HepG2 (cell line): ENCODE data around the gene MAGEA4. TPM values are rescaled to one million over a fixed set of nuclear protein-coding genes. Genes with fewer than 3 reads are reported as not detected.

Experiments used
- ATAC-seq: fragments of 200-7000 bp; cut with Tn5 transposase; 3 replicates; pipeline ENCODE4 v1.9.1; 2020; ENCODE audit warnings: mild to moderate bottlenecking, moderate library complexity
- BruUV-seq: library from RNA; stranded (reverse); fragments of 400-500 nt; replicated peaks from 2 replicates; lab custom pipeline; 2021; lab: Mats Ljungman, UMichigan
- CTCF ChIA-PET: fragments of 300-600 bp; formaldehyde crosslinking; extraction: SDS; loops from one replicate; lab custom pipeline; 2021; ENCODE audit warnings: low total read pairs, inconsistent platforms, low intra/inter-chr PET ratio; lab: Yijun Ruan, JAX
- POLR2A ChIA-PET: fragments of 350-600 bp; sonication (Branson Sonifier 250); formaldehyde crosslinking; loops from one replicate; lab custom pipeline; 2020; ENCODE audit warnings: antibody characterized with exemption, inconsistent platforms; lab: Yijun Ruan, JAX
- DNase-seq: peaks from one replicate; pipeline ENCODE4 v3.0.0-alpha.2; 2015; ENCODE audit warnings: low spot score
- FAIRE-seq: peaks from 3 replicates; lab custom pipeline; 2011; peaks lifted over from hg19 to GRCh38; lab: Jason Lieb, UNC
- H2AFZ ChIP-seq: one replicate; pipeline ENCODE4 v1.6.1; 2011; ENCODE audit warnings: low read length, inconsistent platforms
- H3K27ac ChIP-seq: fragments of 300-600 bp; 3 replicates; pipeline ENCODE4 v1.8.0; 2011; ENCODE audit warnings: mixed run types, mild to moderate bottlenecking, mixed read lengths, low read length, inconsistent platforms; ENCODE audit not compliant: insufficient read depth; ENCODE audit errors: extremely low read length
- H3K27me3 ChIP-seq, 2 experiments: fragments of 200-600 bp in 1 of 2; 2 replicates in 1 of 2; 3 replicates in 1 of 2; pipeline versions ENCODE4 v1.6.0 to v1.8.0; 2011; ENCODE audit warnings: low read length in 2 of 2, mild to moderate bottlenecking in 2 of 2, moderate library complexity in 2 of 2, inconsistent platforms in 1 of 2; ENCODE audit not compliant: insufficient read depth in 2 of 2, control insufficient read depth in 1 of 2
- H3K36me3 ChIP-seq, 2 experiments: fragments of 200-600 bp in 1 of 2; replicated peaks in 1 of 2; 2 replicates in 1 of 2; 3 replicates in 1 of 2; pipeline versions ENCODE4 v1.5.1 to v1.8.0; 2011; ENCODE audit warnings: low read length in 2 of 2, inconsistent platforms in 1 of 2; ENCODE audit not compliant: insufficient read depth in 2 of 2, control insufficient read depth in 1 of 2
- H3K4me1 ChIP-seq: 2 replicates; pipeline ENCODE4 v1.5.1; 2012; ENCODE audit warnings: low read length, inconsistent platforms; ENCODE audit not compliant: insufficient read depth
- H3K4me2 ChIP-seq: 2 replicates; pipeline ENCODE4 v1.6.0; 2011; ENCODE audit warnings: low read depth, low read length, inconsistent platforms
- H3K4me3 ChIP-seq, 3 experiments: fragments of 200-600 bp in 1 of 3; sonication (generic), shearing (Covaris generic) in 1 of 3; replicated peaks in 1 of 3; 2 replicates each; pipeline ENCODE4 v1.5.1; 2011 to 2016; ENCODE audit warnings: low read length in 3 of 3, inconsistent platforms in 2 of 3, low read depth in 2 of 3, mild to moderate bottlenecking in 2 of 3, control low read depth in 1 of 3, mixed read lengths in 1 of 3; ENCODE audit not compliant: insufficient read depth in 1 of 3
- H3K79me2 ChIP-seq: one replicate; pipeline ENCODE4 v1.6.1; 2011; ENCODE audit warnings: low read length, inconsistent platforms; ENCODE audit not compliant: insufficient read depth
- H3K9ac ChIP-seq: 2 replicates; pipeline ENCODE4 v1.6.0; 2011; ENCODE audit warnings: mild to moderate bottlenecking, low read depth, low read length, inconsistent platforms; ENCODE audit not compliant: insufficient read depth
- H3K9me3 ChIP-seq: 2 replicates; pipeline ENCODE4 v1.5.1; 2012; ENCODE audit warnings: mild to moderate bottlenecking, low read length
- H4K20me1 ChIP-seq: 2 replicates; pipeline ENCODE4 v1.6.0; 2011; ENCODE audit warnings: inconsistent platforms, mild to moderate bottlenecking, low read length, moderate library complexity; ENCODE audit not compliant: insufficient read depth
- EEA1 ChIP-seq: sonication (generic); formaldehyde crosslinking; IDR thresholded peaks from 2 replicates; pipeline ENCODE4 v1.5.1; 2020; ENCODE audit warnings: mild to moderate bottlenecking, missing genetic modification reagents, borderline replicate concordance
- EP300 ChIP-seq, 3 experiments: sonication (generic) in 1 of 3; formaldehyde crosslinking in 1 of 3; IDR thresholded peaks; 2 replicates each; pipeline versions ENCODE4 v1.5.1 to v1.6.1; 2011 to 2020; ENCODE audit warnings: low read depth in 2 of 3, low read length in 2 of 3, borderline replicate concordance in 1 of 3, improper control_type of control experiment in 1 of 3, mild to moderate bottlenecking in 1 of 3, missing genetic modification reagents in 1 of 3, moderate library complexity in 1 of 3
- ETV6 ChIP-seq: sonication (generic); formaldehyde crosslinking; conservative IDR thresholded peaks from 2 replicates; pipeline ENCODE4 v1.4.0; 2020; ENCODE audit warnings: missing genetic modification reagents
- MIER2 ChIP-seq: IDR thresholded peaks from 2 replicates; pipeline ENCODE4 v1.6.1; 2016; ENCODE audit warnings: missing biosample characterization, missing genetic modification reagents
- PHF20 ChIP-seq: sonication (generic); formaldehyde crosslinking; IDR thresholded peaks from 2 replicates; pipeline ENCODE4 v1.5.0; 2020; ENCODE audit warnings: mild to moderate bottlenecking, missing genetic modification reagents
- REST ChIP-seq, 2 experiments: IDR thresholded peaks; 2 replicates each; pipeline ENCODE4 v1.6.1; 2011 to 2012; ENCODE audit warnings: low read length in 2 of 2, borderline replicate concordance in 1 of 2, low read depth in 1 of 2, mild to moderate bottlenecking in 1 of 2, moderate library complexity in 1 of 2
- SOX6 ChIP-seq, 2 experiments: fragments of 450-650 bp in 1 of 2; sonication (generic) in 1 of 2; formaldehyde crosslinking in 1 of 2; IDR thresholded peaks; 2 replicates each; pipeline versions ENCODE4 v1.4.0 to v1.6.1; 2017 to 2020; ENCODE audit warnings: antibody characterized with exemption in 1 of 2, mild to moderate bottlenecking in 1 of 2, missing genetic modification reagents in 1 of 2
- TCF7L2 ChIP-seq: IDR thresholded peaks from 2 replicates; pipeline ENCODE4 v1.6.1; 2011; ENCODE audit warnings: mild to moderate bottlenecking, low read depth, low read length, moderate library complexity
- THRA ChIP-seq: sonication (generic); formaldehyde crosslinking; IDR thresholded peaks from 2 replicates; pipeline ENCODE4 v1.4.0; 2020; ENCODE audit warnings: missing genetic modification reagents, borderline replicate concordance
- ZFP36L2 ChIP-seq: sonication (generic); formaldehyde crosslinking; IDR thresholded peaks from 2 replicates; pipeline ENCODE4 v1.4.0; 2020; ENCODE audit warnings: missing genetic modification reagents
- ZNF264 ChIP-seq: sonication (generic); formaldehyde crosslinking; IDR thresholded peaks from 2 replicates; pipeline ENCODE4 v1.4.0; 2020; ENCODE audit warnings: missing genetic modification reagents
- ZNF350 ChIP-seq: sonication (generic); formaldehyde crosslinking; IDR thresholded peaks from 2 replicates; pipeline ENCODE4 v1.4.0; 2020; ENCODE audit warnings: mild to moderate bottlenecking, low read depth, missing genetic modification reagents, borderline replicate concordance
- ZNF652 ChIP-seq: IDR thresholded peaks from 2 replicates; pipeline ENCODE4 v1.6.1; 2016; ENCODE audit warnings: low read depth, borderline replicate concordance
- WGBS: methylation state at CpG from one replicate; pipeline ENCODE4 v1.1.6; 2017; ENCODE audit warnings: low lambda C conversion rate; 5-methylcytosine and 5-hydroxymethylcytosine counted together
- in situ Hi-C: cut with HindIII; loops from 2 replicates; pipeline ENCODE4 v1.10.0; 2017; ENCODE audit warnings: low pct_unique_long_range_greater_than_20kb; ENCODE audit not compliant: extremely low pct_ligation_motif_present
- intact Hi-C: fragments of 100-400 bp; cut with micrococcal nuclease; formaldehyde crosslinking; loops from one replicate; pipeline ENCODE4 v1.10.0; 2022; ENCODE audit not compliant: unreplicated experiment
- polyA plus RNA-seq, 8 experiments: library from polyadenylated mRNA; depleted of rRNA in 3 of 8; stranded (reverse) in 7 of 8; unstranded in 1 of 8; fragments of >200 nt; fragmentation: Illumina TruSeq in 4 of 8; extraction: Trizol in 4 of 8; gene quantifications; 2 replicates each; pipeline versions ENCODE4 v1.2.1 to v1.2.3, GENCODE V29; 2011 to 2016; ENCODE audit warnings: low read depth in 4 of 8, missing spikeins in 1 of 8, mixed read lengths in 1 of 8; ENCODE audit not compliant: insufficient read depth in 1 of 8
- total RNA-seq, 5 experiments: library from RNA; depleted of rRNA; stranded (reverse); fragments of >200 nt; fragmentation: Illumina TruSeq; extraction: Trizol; gene quantifications; 2 replicates each; pipeline ENCODE4 v1.2.3, GENCODE V29; 2016; ENCODE audit warnings: low read depth in 1 of 5

MAGEA4 gene
- total and polyA plus RNA-seq, 2 of the 13 experiments (the other 11 are each of a cell fraction or from before 2014, with no cell fraction given): not detected

- no peak overlapping the region for H3K4me3 ChIP-seq
- ChIA-PET POLR2A (no interaction called here), CTCF (no interaction called here)
- H3K79me2 ChIP-seq: no peaks in the 10 kb centered on the region
- H3K4me2 ChIP-seq: no peak overlapping the region
- H3K27me3 ChIP-seq: no peaks in the 10 kb centered on the region
- WGBS: 100% methylated on average over 4 of the region's 4 CpGs
- FAIRE-seq: no peak
- no peak overlapping the region for H2AFZ ChIP-seq
- TF ChIP-seq ZFP36L2 (CRISPR knock-in tag) (no peak), ZNF652 (no peak), ZNF264 (no peak), EP300 (IDR thresholded peaks at IDR 0.05; ENCODE audit: low read depth in 2 of 2, low read length in 2 of 2) (no peak), EP300 (CRISPR knock-in tag; IDR thresholded peaks at IDR 0.05; ENCODE audit: borderline replicate concordance) (no peak), EEA1 (CRISPR knock-in tag) (no peak), REST (IDR thresholded peaks at IDR 0.05; ENCODE audit: borderline replicate concordance in 1 of 2, low read depth in 1 of 2, low read length in 2 of 2) (no peak), MIER2 (no peak), THRA (CRISPR knock-in tag) (no peak), PHF20 (no peak), ETV6 (no peak), SOX6 (IDR thresholded peaks at IDR 0.05) (no peak), SOX6 (CRISPR knock-in tag; IDR thresholded peaks at IDR 0.05) (no peak), TCF7L2 (no peak), ZNF350 (CRISPR knock-in tag) (no peak)
- no peak overlapping the region for H3K27ac ChIP-seq
- in situ Hi-C loops: no loop called here
- no peaks in the 10 kb centered on the region for H3K4me1 ChIP-seq
- peaks cover 9 to 14% of the 10 kb centered on the region in 2 experiments; a peak in 4 of 5 replicates for H3K36me3 ChIP-seq
- no peaks in the 10 kb centered on the region for H3K9me3 ChIP-seq
- H4K20me1 ChIP-seq: no peaks in the 10 kb centered on the region
- H3K9ac ChIP-seq: no peak overlapping the region
- intact Hi-C loops: no loop called here
- BruUV-seq: no TSS peak
- no peak for ATAC-seq
- no peak for DNase-seq
Observed at GRCh38 chrX:151958101-151958500, 45.4 kb downstream of the MAGEA4 start.
